ENCODE results near the gene SHISA8.

GRCh38 chr22:41870786-41871185, 44.1 kb downstream of the SHISA8 start:
- TF ChIP-seq GATA3 (IDR thresholded peaks at IDR 0.05; ENCODE audit: low read depth, low read length) (no peak), GATA2 (IDR thresholded peaks at IDR 0.05; ENCODE audit: low read depth, low read length) (no peak)
